ENCODE measurements around the gene ERF.

- TF ChIP-seq CTCF (IDR thresholded peaks at IDR 0.05; ENCODE audit: control extremely low read depth in 1 of 3, insufficient read depth in 1 of 3, low read depth in 1 of 3, low read length in 3 of 3) (no peak), YY1 (IDR thresholded peaks at IDR 0.05; ENCODE audit: low read depth, low read length) (no peak), TEAD4 (IDR thresholded peaks at IDR 0.05; ENCODE audit: low read depth, low read length) (no peak)
These were observed 23.7 kb upstream of the ERF start for GRCh38 chr19:42278452-42279154.
